Measurements from ENCODE around the gene PLS1. TPM values are rescaled to one million over a fixed set of nuclear protein-coding genes. Genes with fewer than 3 reads are reported as not detected.

The PLS1 gene
- polyA plus RNA-seq, 2 of the 4 experiments (the other 2 are of a cell fraction) = 18.5 to 78.1 TPM

- no peak for FAIRE-seq
- DNase-seq (ENCODE audit: low read depth in 1 of 2, low spot score in 1 of 2) = no peak
- no peak overlapping the region for H3K27ac ChIP-seq
- TF ChIP-seq HMGXB4 (CRISPR knock-in tag; IDR thresholded peaks at IDR 0.05; ENCODE audit: borderline replicate concordance) (no peak), BCL3 (IDR thresholded peaks at IDR 0.05) (no peak), CEBPB (IDR thresholded peaks at IDR 0.05) (no peak), SMC3 (IDR thresholded peaks at IDR 0.05) (no peak)
- ChIA-PET POLR2A (no interaction called here), CTCF (interaction anchor here (0.7 to 1.7 kb wide), 5 partner anchors 9 to 418 kb away, joined by 3 to 5 read pairs (median 3); no protein-coding TSS in a partner anchor)
- peak overlapping the region; percentile 72 for H3K4me2 ChIP-seq
- peaks cover 20% of the 10 kb centered on the region; the same call in 2 of the 3 replicates for H3K4me1 ChIP-seq
- ATAC-seq = no peak
- H3K4me3 ChIP-seq = no peak overlapping the region; the same call in 2 of the 3 replicates
- no peaks in the 10 kb centered on the region for H3K9me3 ChIP-seq
Observed at GRCh38 chr3:142576792-142577191, 19.4 kb upstream of the PLS1 start.

DNA sequence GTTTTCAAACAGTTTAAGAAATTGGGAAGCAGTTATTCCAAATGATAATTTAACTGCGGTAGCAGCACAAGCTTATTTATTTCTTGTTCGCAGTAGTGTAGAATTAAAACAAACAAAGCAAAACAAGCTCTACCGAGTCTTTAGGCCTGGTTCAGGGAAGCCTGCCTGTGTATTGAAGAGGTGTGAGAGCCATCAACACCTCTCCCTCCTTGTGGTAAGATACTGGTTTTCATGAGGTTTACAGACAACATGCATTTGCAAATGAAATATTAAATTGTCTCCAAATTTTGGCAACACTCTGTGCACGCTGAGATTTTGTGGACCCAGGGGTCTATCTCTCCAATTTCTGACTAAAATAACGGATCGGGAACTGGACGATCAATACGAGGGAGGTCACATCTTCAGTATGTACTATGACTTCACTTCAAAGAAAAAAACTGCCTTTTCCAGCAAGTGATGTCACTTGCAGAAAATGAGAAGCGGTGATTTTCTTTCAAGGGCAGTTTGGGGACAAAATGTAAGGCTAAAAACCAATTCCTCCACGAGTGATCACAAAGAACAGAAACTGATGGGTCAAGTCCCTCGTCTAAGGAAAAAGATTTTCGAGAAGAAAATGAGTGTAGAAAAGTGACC lies 18.4 kb upstream of the PLS1 start:
- CTCF ChIA-PET = interaction anchor here (0.7 to 1.7 kb wide), 5 partner anchors 16 to 417 kb away, joined by 3 to 5 read pairs (median 3); no protein-coding TSS in a partner anchor
- H3K27ac ChIP-seq = peak overlapping the region; percentile 90 to 92
- DNase-seq (ENCODE audit: low read depth in 1 of 2, low spot score in 1 of 2) (no peak), ATAC-seq (no peak), FAIRE-seq (no peak)
- WGBS (ENCODE audit: missing lambda C conversion rate) = under 1% methylated on average over 12 of the region's 12 CpGs
- H3K4me3 ChIP-seq = peak overlapping the region; percentile 92
- POLR2A ChIA-PET = interaction anchor here (0.7 to 2.6 kb wide), 6 partner anchors 9 to 424 kb away, joined by 3 to 20 read pairs (median 4); partner anchors contain the start of genes PLS1, TRPC1, U2SURP and XRN1
- H3K4me2 ChIP-seq = peak overlapping the region; percentile 72
- TF ChIP-seq SMC3 (IDR thresholded peaks at IDR 0.05) (no peak), FOSB (CRISPR knock-in tag; IDR thresholded peaks at IDR 0.05) (no peak), JUN (IDR thresholded peaks at IDR 0.05) (no peak), CTCF (IDR thresholded peaks at IDR 0.05) (no peak), HOXB13 (CRISPR knock-in tag; IDR thresholded peaks at IDR 0.05; ENCODE audit: low read depth) (no peak), EP300 (IDR thresholded peaks at IDR 0.05) (no peak), POLR2A (IDR thresholded peaks at IDR 0.05; ENCODE audit: low read length) (no peak), MYC (IDR thresholded peaks at IDR 0.05; ENCODE audit: borderline replicate concordance, low read length) (no peak), KDM5A (IDR thresholded peaks at IDR 0.05) (no peak), EHMT2 (IDR thresholded peaks at IDR 0.05; ENCODE audit: low read depth) (no peak), CEBPB (IDR thresholded peaks at IDR 0.05) (no peak)
- TF ChIP-seq, protein P1, sequence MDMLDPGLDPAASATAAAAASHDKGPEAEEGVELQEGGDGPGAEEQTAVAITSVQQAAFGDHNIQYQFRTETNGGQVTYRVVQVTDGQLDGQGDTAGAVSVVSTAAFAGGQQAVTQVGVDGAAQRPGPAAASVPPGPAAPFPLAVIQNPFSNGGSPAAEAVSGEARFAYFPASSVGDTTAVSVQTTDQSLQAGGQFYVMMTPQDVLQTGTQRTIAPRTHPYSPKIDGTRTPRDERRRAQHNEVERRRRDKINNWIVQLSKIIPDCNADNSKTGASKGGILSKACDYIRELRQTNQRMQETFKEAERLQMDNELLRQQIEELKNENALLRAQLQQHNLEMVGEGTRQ (IDR thresholded peaks at IDR 0.05) = no peak
- no peaks in the 10 kb centered on the region for H3K9me3 ChIP-seq
- H3K4me1 ChIP-seq = peaks cover 20% of the 10 kb centered on the region; the same call in 2 of the 3 replicates
